HUES6 (cell line): ENCODE measurements around the gene AKAP13.
A peak's percentile ranks its signal among the peaks of the same experiment; 100 is the strongest.

Experiments used
- H3K27ac ChIP-seq: 2 replicates; pipeline ENCODE4 v1.7.0; 2013; ENCODE audit warnings: low read depth, mild to moderate bottlenecking, low read length, inconsistent platforms
- H3K27me3 ChIP-seq: 2 replicates; pipeline ENCODE4 v1.6.1; 2013; ENCODE audit warnings: low read length; ENCODE audit not compliant: control insufficient read depth, insufficient read depth
- H3K36me3 ChIP-seq: 2 replicates; pipeline ENCODE4 v1.6.1; 2013; ENCODE audit warnings: low read length; ENCODE audit not compliant: control insufficient read depth, insufficient read depth
- H3K4me1 ChIP-seq: 2 replicates; pipeline ENCODE4 v1.6.1; 2013; ENCODE audit warnings: low read length; ENCODE audit not compliant: control insufficient read depth, insufficient read depth
- H3K4me3 ChIP-seq: 2 replicates; pipeline ENCODE4 v1.5.1; 2013; ENCODE audit warnings: low read depth, low read length
- H3K9ac ChIP-seq: one replicate; pipeline ENCODE4 v1.6.1; 2013; ENCODE audit warnings: mild to moderate bottlenecking, low read length
- H3K9me3 ChIP-seq: 2 replicates; pipeline ENCODE4 v1.6.1; 2013; ENCODE audit warnings: low read depth, low read length; ENCODE audit not compliant: control insufficient read depth, insufficient read depth

AKAP13 gene

DNA sequence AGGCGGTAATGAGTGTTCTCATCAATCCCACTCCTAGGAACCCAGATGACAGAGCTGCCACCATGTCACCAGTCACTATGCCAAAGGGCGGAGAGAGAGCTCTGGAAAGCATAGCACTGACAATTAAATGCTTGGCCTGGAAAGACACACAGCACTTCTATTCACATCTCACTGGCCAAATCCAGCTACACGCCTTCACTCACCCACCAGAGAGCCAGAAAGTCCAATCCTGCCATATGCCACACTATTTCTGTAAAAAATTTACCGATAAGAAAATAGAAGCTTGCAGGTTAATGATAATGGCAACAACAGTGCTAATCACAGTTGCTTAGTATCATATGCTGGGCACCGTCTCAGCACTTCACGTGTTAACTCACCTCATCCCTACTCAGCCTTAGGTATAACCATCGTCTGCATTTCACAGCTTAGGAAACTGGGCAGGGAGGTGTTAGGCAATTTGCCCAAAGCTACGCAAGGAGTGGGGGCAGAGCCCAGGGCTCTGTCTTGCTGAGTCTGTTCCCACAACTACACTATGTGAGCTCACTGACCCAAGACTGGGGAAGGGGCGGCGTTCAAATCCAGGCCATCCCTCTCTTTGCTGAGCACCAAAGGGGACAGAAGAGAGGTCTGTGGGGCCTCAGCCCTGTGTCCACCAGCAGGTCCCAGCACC, 397.8 kb downstream of the AKAP13 start:
- Histone ChIP-seq H3K27ac (no peak overlapping the region), H3K36me3 (no peaks in the 10 kb centered on the region), H3K4me3 (no peak overlapping the region), H3K9me3 (no peaks in the 10 kb centered on the region), H3K27me3 (no peaks in the 10 kb centered on the region), H3K9ac (no peak overlapping the region), H3K4me1 (no peaks in the 10 kb centered on the region)

GRCh38 chr15:85779249-85779648, 398.8 kb downstream of the AKAP13 start:
- Histone ChIP-seq H3K36me3 (no peaks in the 10 kb centered on the region), H3K9ac (no peak overlapping the region), H3K27me3 (no peaks in the 10 kb centered on the region), H3K9me3 (no peaks in the 10 kb centered on the region), H3K4me3 (no peak overlapping the region), H3K27ac (no peak overlapping the region), H3K4me1 (no peaks in the 10 kb centered on the region)

DNA sequence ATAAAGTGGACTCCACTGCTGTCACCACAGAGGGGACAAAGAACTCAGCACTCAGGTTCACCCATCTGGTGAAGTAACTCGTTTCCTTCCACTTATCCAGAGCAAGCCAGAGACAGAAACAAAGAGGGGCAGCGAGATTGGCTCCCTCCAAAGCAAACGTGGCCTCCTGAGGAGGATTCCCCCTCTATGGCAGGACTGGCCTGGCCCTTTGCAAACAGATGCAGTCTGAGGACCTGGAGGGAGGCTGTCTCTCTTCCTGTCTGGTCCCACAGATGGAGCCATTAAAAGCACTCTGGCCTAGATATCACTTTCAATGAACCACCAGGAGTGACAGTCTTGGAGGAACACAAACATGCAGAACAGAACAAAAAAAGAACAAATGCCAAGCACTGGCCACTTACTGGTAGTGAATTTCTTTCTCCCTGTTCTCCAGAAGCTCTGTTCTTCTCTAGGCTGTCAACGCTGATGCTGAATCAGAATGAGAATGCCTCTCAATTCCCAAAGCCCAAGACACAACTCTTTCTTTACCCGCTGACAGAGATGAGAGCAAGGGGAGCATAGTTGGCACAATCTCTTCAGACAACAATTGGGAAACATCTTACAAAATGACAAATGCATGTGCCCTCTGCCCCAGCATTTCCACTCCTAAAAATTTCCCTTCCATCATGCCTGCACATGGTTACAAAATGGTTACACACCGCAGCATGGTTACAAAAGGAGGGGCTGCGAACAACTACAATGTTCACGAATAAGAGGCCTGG, 400.0 kb downstream of the AKAP13 start:
- H3K27me3 ChIP-seq = no peaks in the 10 kb centered on the region
- H3K9ac ChIP-seq = no peak overlapping the region
- H3K27ac ChIP-seq = no peak overlapping the region
- no peaks in the 10 kb centered on the region for H3K9me3 ChIP-seq
- H3K4me3 ChIP-seq = no peak overlapping the region
- peaks cover 3% of the 10 kb centered on the region for H3K4me1 ChIP-seq
- no peaks in the 10 kb centered on the region; the same call in 1 of the 2 replicates for H3K36me3 ChIP-seq

DNA sequence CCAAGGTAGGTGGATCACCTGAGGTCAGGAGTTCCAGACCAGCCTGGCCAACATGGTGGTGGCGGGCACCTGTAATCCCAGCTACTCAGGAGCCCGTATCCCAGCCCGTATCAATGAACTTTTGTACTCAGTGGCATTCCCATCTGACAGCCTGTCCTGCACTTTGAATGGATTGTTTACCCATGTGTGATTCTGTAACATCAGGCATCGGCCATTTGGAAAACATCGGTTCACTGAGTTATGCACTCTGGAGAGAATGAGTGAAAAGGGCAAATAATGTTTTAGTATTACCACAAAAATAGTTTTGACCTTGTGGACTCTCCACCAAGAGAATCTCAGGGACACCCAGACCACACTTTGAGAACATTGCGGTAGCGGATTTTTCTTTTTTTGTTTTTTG, 400.7 kb downstream of the AKAP13 start:
- peaks cover 10% of the 10 kb centered on the region for H3K4me1 ChIP-seq
- H3K27me3 ChIP-seq = no peaks in the 10 kb centered on the region
- no peak overlapping the region for H3K4me3 ChIP-seq
- no peak overlapping the region for H3K9ac ChIP-seq
- no peaks in the 10 kb centered on the region; the same call in 1 of the 2 replicates for H3K36me3 ChIP-seq
- no peaks in the 10 kb centered on the region for H3K9me3 ChIP-seq
- H3K27ac ChIP-seq = no peak overlapping the region

GRCh38 chr15:85782064-85782463, 401.7 kb downstream of the AKAP13 start:
- no peak overlapping the region for H3K27ac ChIP-seq
- no peak overlapping the region for H3K9ac ChIP-seq
- no peaks in the 10 kb centered on the region; the same call in 1 of the 2 replicates for H3K36me3 ChIP-seq
- no peak overlapping the region for H3K4me3 ChIP-seq
- H3K9me3 ChIP-seq = no peaks in the 10 kb centered on the region
- H3K4me1 ChIP-seq = peaks cover 17% of the 10 kb centered on the region
- H3K27me3 ChIP-seq = no peaks in the 10 kb centered on the region

DNA sequence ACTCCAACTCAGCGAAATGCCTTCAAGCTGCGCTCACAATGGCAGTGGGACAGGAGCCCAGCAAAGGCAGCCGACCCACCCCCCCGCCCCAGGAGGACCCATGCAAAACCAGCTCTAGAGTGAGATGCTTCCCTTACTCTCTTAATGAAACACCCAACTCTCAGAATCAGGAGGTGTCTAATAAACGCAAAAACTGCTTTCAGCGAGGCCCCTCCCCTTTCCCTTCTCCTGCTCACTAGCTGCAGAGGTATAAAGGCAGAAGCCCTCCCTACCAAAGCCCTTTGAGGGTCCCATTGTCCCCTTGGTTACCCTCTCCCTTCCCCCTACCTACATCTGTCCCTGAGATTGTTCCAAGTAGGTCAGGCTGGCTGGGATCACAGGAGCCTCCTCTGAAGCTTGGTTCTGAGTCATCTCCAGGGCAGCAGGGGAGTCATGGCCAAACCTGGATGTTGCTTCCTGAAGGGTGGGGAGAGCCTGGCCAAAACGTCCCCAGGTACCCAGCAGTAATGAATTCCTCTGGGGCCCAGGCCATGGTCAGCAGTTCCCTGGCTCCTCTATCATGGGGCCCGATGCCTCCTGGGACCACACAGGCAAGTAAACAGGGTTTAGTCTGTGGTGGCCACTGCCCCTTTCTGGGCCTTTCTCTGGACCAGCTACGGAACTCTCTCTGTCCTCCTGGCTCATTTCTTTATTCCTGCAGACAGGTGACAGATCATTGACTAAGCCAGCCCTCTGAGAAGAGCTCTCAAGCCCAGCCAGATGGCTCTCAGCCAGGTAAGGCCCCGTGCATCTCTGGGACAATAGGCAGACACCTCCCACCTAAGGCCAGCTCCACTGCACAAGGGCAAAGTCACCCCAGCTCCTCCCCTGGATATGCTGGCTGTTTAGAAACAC, 405.7 kb downstream of the AKAP13 start:
- Histone ChIP-seq H3K27ac (0 out of 2 replicates have a peak overlapping the region, but pooled peaks have one; percentile 33), H3K4me1 (peaks cover 28% of the 10 kb centered on the region)

GRCh38 chr15:85786781-85787114, 406.3 kb downstream of the AKAP13 start:
- Histone ChIP-seq H3K4me1 (peaks cover 28% of the 10 kb centered on the region), H3K27ac (0 out of 2 replicates have a peak overlapping the region, but pooled peaks have one; percentile 33), H3K27me3 (no peaks in the 10 kb centered on the region), H3K9ac (no peak overlapping the region), H3K36me3 (no peaks in the 10 kb centered on the region; the same call in 1 of the 2 replicates), H3K4me3 (no peak overlapping the region), H3K9me3 (no peaks in the 10 kb centered on the region)

More for the DNA sequence above, 405.7 kb downstream of the AKAP13 start:
- H3K9me3 ChIP-seq = no peaks in the 10 kb centered on the region
- H3K9ac ChIP-seq = no peak overlapping the region
- no peak overlapping the region for H3K4me3 ChIP-seq
- H3K36me3 ChIP-seq = no peaks in the 10 kb centered on the region; the same call in 1 of the 2 replicates
- H3K27me3 ChIP-seq = no peaks in the 10 kb centered on the region

DNA sequence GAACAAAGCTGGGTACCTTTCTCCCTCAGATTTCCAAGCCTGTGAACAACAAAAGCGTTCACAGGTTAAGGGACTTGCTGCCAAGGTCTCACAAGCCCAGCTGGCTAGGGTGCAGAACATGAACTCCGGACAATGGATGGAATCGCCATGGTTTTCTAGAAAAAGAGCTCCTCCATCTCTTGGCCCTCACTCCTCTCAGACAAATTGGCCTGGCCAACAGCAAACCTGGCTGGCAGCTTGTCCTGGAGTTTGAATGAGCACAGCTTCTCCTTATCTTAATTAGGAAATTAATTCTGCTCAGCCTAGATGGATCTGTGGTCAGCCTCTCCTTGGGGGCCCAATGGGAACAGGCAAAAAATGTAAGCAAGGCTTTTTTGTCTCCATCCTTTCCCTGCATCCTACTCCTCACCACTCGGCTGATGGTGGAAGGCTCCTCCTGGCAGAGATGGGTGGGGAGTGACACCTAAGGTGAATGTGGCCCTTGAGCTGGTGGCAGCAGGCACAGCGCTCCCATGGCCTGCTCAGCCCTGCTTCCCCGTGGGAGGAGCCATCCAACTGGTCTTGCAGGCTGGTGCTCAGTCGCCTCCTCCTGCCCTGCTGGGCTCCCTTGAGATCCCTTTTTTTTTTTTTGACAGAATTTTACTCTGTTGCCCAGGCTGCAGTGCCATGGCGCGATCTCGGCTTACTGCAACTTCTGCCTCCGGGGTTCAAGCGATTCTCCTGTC, 408.5 kb downstream of the AKAP13 start:
- no peak overlapping the region for H3K9ac ChIP-seq
- no peak overlapping the region for H3K4me3 ChIP-seq
- no peaks in the 10 kb centered on the region for H3K9me3 ChIP-seq
- no peaks in the 10 kb centered on the region; the same call in 1 of the 2 replicates for H3K36me3 ChIP-seq
- H3K4me1 ChIP-seq = peaks cover 42% of the 10 kb centered on the region
- H3K27me3 ChIP-seq = no peaks in the 10 kb centered on the region
- no peak overlapping the region for H3K27ac ChIP-seq

GRCh38 chr15:85789496-85789875, 409.1 kb downstream of the AKAP13 start:
- Histone ChIP-seq H3K27me3 (no peaks in the 10 kb centered on the region), H3K27ac (no peak overlapping the region), H3K4me1 (peaks cover 42% of the 10 kb centered on the region), H3K9ac (no peak overlapping the region), H3K9me3 (no peaks in the 10 kb centered on the region), H3K36me3 (no peaks in the 10 kb centered on the region; the same call in 1 of the 2 replicates), H3K4me3 (no peak overlapping the region)

GRCh38 chr15:85792102-85792731, 411.8 kb downstream of the AKAP13 start:
- H3K4me3 ChIP-seq = no peak overlapping the region
- H3K27ac ChIP-seq = no peak overlapping the region
- H3K9me3 ChIP-seq = no peaks in the 10 kb centered on the region
- H3K9ac ChIP-seq = no peak overlapping the region
- peaks cover 5% of the 10 kb centered on the region; the same call in 1 of the 2 replicates for H3K27me3 ChIP-seq
- no peaks in the 10 kb centered on the region for H3K36me3 ChIP-seq
- peaks cover 35% of the 10 kb centered on the region for H3K4me1 ChIP-seq
